ENCODE results near the gene GALNT13.

GALNT13 gene

GRCh38 chr2:154336201-154336600 lies 464.5 kb downstream of the GALNT13 start:
- no peak for DNase-seq

- no peak for DNase-seq
Observed at GRCh38 chr2:154338352-154338967, 466.7 kb downstream of the GALNT13 start.

- DNase-seq, result no peak
Observed at GRCh38 chr2:154343282-154343681, 471.6 kb downstream of the GALNT13 start.

GRCh38 chr2:154350911-154351310 lies 479.2 kb downstream of the GALNT13 start:
- DNase-seq, result no peak

GRCh38 chr2:154361276-154361675 lies 489.6 kb downstream of the GALNT13 start:
- no peak for DNase-seq

GRCh38 chr2:154368153-154368552 lies 496.4 kb downstream of the GALNT13 start:
- no peak for DNase-seq

GRCh38 chr2:154370873-154371272 lies 499.2 kb downstream of the GALNT13 start:
- no peak for DNase-seq

- no peak for DNase-seq
Observed at GRCh38 chr2:154374416-154374815, 502.7 kb downstream of the GALNT13 start.

GRCh38 chr2:154375579-154375931 lies 503.8 kb downstream of the GALNT13 start:
- DNase-seq, result peak; percentile 81

GRCh38 chr2:154381931-154382794 lies 510.4 kb downstream of the GALNT13 start:
- no peak for DNase-seq

GRCh38 chr2:154386186-154386585 lies 514.5 kb downstream of the GALNT13 start:
- no peak for DNase-seq

GRCh38 chr2:154391051-154391450 lies 519.3 kb downstream of the GALNT13 start:
- DNase-seq, result no peak

GRCh38 chr2:154392256-154392655 lies 520.5 kb downstream of the GALNT13 start:
- no peak for DNase-seq

GRCh38 chr2:154394600-154394999 lies 522.9 kb downstream of the GALNT13 start:
- no peak for DNase-seq

- DNase-seq, result no peak
Observed at GRCh38 chr2:154400563-154401290, 529.0 kb downstream of the GALNT13 start.

- peak; percentile 27 for DNase-seq
Observed at GRCh38 chr2:154402213-154402612, 530.5 kb downstream of the GALNT13 start.

- DNase-seq, result no peak
Observed at GRCh38 chr2:154403242-154403790, 531.6 kb downstream of the GALNT13 start.

GRCh38 chr2:154408786-154409185 lies 537.1 kb downstream of the GALNT13 start:
- no peak for DNase-seq

- DNase-seq, result no peak
Observed at GRCh38 chr2:154422251-154422650, 550.5 kb downstream of the GALNT13 start.

GRCh38 chr2:154425994-154426393 lies 554.3 kb downstream of the GALNT13 start:
- no peak for DNase-seq

GRCh38 chr2:154427453-154427852 lies 555.7 kb downstream of the GALNT13 start:
- no peak for DNase-seq

- DNase-seq, result no peak
Observed at GRCh38 chr2:154428022-154428421, 556.3 kb downstream of the GALNT13 start.

GRCh38 chr2:154433010-154433409 lies 561.3 kb downstream of the GALNT13 start:
- DNase-seq, result no peak

GRCh38 chr2:154437104-154437503 lies 565.4 kb downstream of the GALNT13 start:
- no peak for DNase-seq

All from NCI-H1694 (cell line).